GM12878 (cell line): ENCODE results near the gene PLEKHA6. TPM values are rescaled to one million over a fixed set of nuclear protein-coding genes. Genes with fewer than 3 reads are reported as not detected.

Source experiments
- ATAC-seq: fragments of 200-7000 bp; cut with Tn5 transposase; 3 replicates; pipeline ENCODE4 v1.9.1; 2020; ENCODE audit warnings: mild to moderate bottlenecking, moderate library complexity
- BruUV-seq: library from RNA; stranded (reverse); fragments of 400-500 nt; replicated peaks from 2 replicates; lab custom pipeline; 2021; lab: Mats Ljungman, UMichigan
- CTCF ChIA-PET: fragments of 300-600 bp; sonication (Branson Sonifier 250); formaldehyde crosslinking; extraction: SDS; loops from one replicate; lab custom pipeline; 2021; ENCODE audit warnings: inconsistent platforms; lab: Yijun Ruan, JAX
- POLR2A ChIA-PET: fragments of 350-600 bp; formaldehyde crosslinking; extraction: SDS; loops from one replicate; lab custom pipeline; 2021; ENCODE audit warnings: inconsistent platforms; lab: Charles Lee
- RAD21 ChIA-PET: fragments of 300-600 bp; sonication (Branson Sonifier 250); formaldehyde crosslinking; loops from one replicate; lab custom pipeline; 2023; ENCODE audit warnings: antibody characterized with exemption; ENCODE audit not compliant: unreplicated experiment; lab: Charles Lee
- SMC1A ChIA-PET: fragments of 300-600 bp; sonication (Branson Sonifier 250); formaldehyde crosslinking; loops from one replicate; lab custom pipeline; 2023; ENCODE audit not compliant: unreplicated experiment, uncharacterized antibody; lab: Charles Lee
- DNase-seq: peaks from one replicate; pipeline ENCODE4 v3.0.0-alpha.2; 2011; ENCODE audit warnings: low read depth, low spot score
- FAIRE-seq: peaks from 3 replicates; lab custom pipeline; 2011; peaks lifted over from hg19 to GRCh38; lab: Jason Lieb, UNC
- H2AFZ ChIP-seq: 2 replicates; pipeline ENCODE4 v1.6.0; 2011; ENCODE audit warnings: low read depth, low read length, control low read depth; ENCODE audit not compliant: control insufficient read depth
- H3K27ac ChIP-seq: 2 replicates; pipeline ENCODE4 v1.5.1; 2011; ENCODE audit warnings: control low read depth; ENCODE audit not compliant: control insufficient read depth, insufficient read depth
- H3K27me3 ChIP-seq, 2 experiments: replicated peaks in 1 of 2; 2 replicates each; pipeline versions ENCODE4 v1.6.0 to v1.6.1; 2011; ENCODE audit warnings: low read length in 1 of 2; ENCODE audit not compliant: control insufficient read depth in 2 of 2, insufficient read depth in 2 of 2
- H3K36me3 ChIP-seq, 2 experiments: 2 replicates each; pipeline ENCODE4 v1.5.1; 2011; ENCODE audit warnings: low read length in 1 of 2; ENCODE audit not compliant: control insufficient read depth in 2 of 2, insufficient read depth in 2 of 2
- H3K4me1 ChIP-seq: 2 replicates; pipeline ENCODE4 v1.6.1; 2011; ENCODE audit warnings: mild to moderate bottlenecking, low read length, moderate library complexity, mixed read lengths; ENCODE audit not compliant: control insufficient read depth, insufficient read depth
- H3K4me2 ChIP-seq: 2 replicates; pipeline ENCODE4 v1.6.0; 2011; ENCODE audit warnings: control low read depth; ENCODE audit not compliant: control insufficient read depth, insufficient read depth
- H3K4me3 ChIP-seq: fragments of 200-600 bp; sonication (generic); 2 replicates; pipeline ENCODE4 v1.5.1; 2016
- H3K79me2 ChIP-seq: 2 replicates; pipeline ENCODE4 v1.6.0; 2011; ENCODE audit warnings: low read length; ENCODE audit not compliant: control insufficient read depth, insufficient read depth
- H3K9ac ChIP-seq: 2 replicates; pipeline ENCODE4 v1.8.0; 2011; ENCODE audit warnings: low read length, control low read depth, mixed read lengths; ENCODE audit not compliant: control insufficient read depth, insufficient read depth
- H3K9me3 ChIP-seq: replicated peaks from 3 replicates; pipeline ENCODE4 v1.5.1; 2011; ENCODE audit warnings: mild to moderate bottlenecking, low read length; ENCODE audit not compliant: control insufficient read depth, insufficient read depth
- H4K20me1 ChIP-seq: 2 replicates; pipeline ENCODE4 v1.6.0; 2011; ENCODE audit not compliant: control insufficient read depth, insufficient read depth
- ASH2L ChIP-seq: fragments of 300-600, 200-600 bp; sonication (generic); IDR thresholded peaks from 2 replicates; pipeline ENCODE4 v1.6.1; 2017; ENCODE audit warnings: low read depth, mild to moderate bottlenecking, borderline replicate concordance
- CBX3 ChIP-seq: fragments of 200-600 bp; sonication (generic); IDR thresholded peaks from 2 replicates; pipeline ENCODE4 v1.6.1; 2016; ENCODE audit warnings: low read depth, borderline replicate concordance
- CEBPB ChIP-seq, 2 experiments: fragments of 150-350 bp in 1 of 2; IDR thresholded peaks; 2 replicates each; pipeline ENCODE4 v1.6.1; 2012 to 2014; ENCODE audit warnings: low read depth in 2 of 2, low read length in 2 of 2, borderline replicate concordance in 1 of 2, inconsistent platforms in 1 of 2
- HDGF ChIP-seq: fragments of 450-650 bp; IDR thresholded peaks from 2 replicates; pipeline ENCODE4 v1.6.1; 2016; ENCODE audit warnings: antibody characterized with exemption
- NR2F1 ChIP-seq: fragments of 450-650 bp; conservative IDR thresholded peaks from 2 replicates; pipeline ENCODE4 v1.6.1; 2017; ENCODE audit warnings: mild to moderate bottlenecking
- PAX8 ChIP-seq: fragments of 450-650 bp; IDR thresholded peaks from 2 replicates; pipeline ENCODE4 v1.6.1; 2017; ENCODE audit warnings: mild to moderate bottlenecking, moderate library complexity
- PRDM15 ChIP-seq: fragments of 450-650 bp; formaldehyde crosslinking; IDR thresholded peaks from 2 replicates; pipeline ENCODE4 v1.4.0; 2020; ENCODE audit warnings: mild to moderate bottlenecking, moderate library complexity
- RELB ChIP-seq: fragments of 450-650 bp; IDR thresholded peaks from 2 replicates; pipeline ENCODE4 v1.6.1; 2017; ENCODE audit warnings: low read depth, mild to moderate bottlenecking, moderate library complexity
- RFX5 ChIP-seq: IDR thresholded peaks from 2 replicates; pipeline ENCODE4 v1.6.1; 2011; ENCODE audit warnings: low read depth, low read length, improper control_type of control experiment
- SMAD5 ChIP-seq: IDR thresholded peaks from 2 replicates; pipeline ENCODE4 v1.6.1; 2016; ENCODE audit warnings: antibody characterized with exemption, low read depth
- SREBF1 ChIP-seq: IDR thresholded peaks from 2 replicates; pipeline ENCODE4 v1.6.1; 2012; ENCODE audit warnings: mild to moderate bottlenecking, low read length
- SUZ12 ChIP-seq: fragments of 200-600 bp; sonication (generic); IDR thresholded peaks from one replicate; pipeline ENCODE4 v1.6.1; 2018; ENCODE audit warnings: antibody characterized with exemption, mild to moderate bottlenecking; ENCODE audit not compliant: unreplicated experiment
- TARDBP ChIP-seq: IDR thresholded peaks from 2 replicates; pipeline ENCODE4 v1.6.1; 2016; ENCODE audit warnings: borderline replicate concordance
- WGBS: methylation state at CpG from one replicate; pipeline ENCODE4 v1.1.6; 2016; ENCODE audit warnings: low lambda C conversion rate; ENCODE audit not compliant: insufficient replicate concordance, insufficient coverage; ENCODE audit errors: missing lambda C conversion rate; 5-methylcytosine and 5-hydroxymethylcytosine counted together
- in situ Hi-C: fragments of 300-500 bp; cut with MboI; formaldehyde crosslinking; loops from 9 replicates; pipeline ENCODE4 v1.14.3; 2018; ENCODE audit warnings: mixed read lengths
- intact Hi-C: fragments of 100-400 bp; cut with micrococcal nuclease; formaldehyde crosslinking; loops from one replicate; pipeline ENCODE4 v1.14.2; 2022; ENCODE audit not compliant: unreplicated experiment
- polyA plus RNA-seq, 11 experiments: library from polyadenylated mRNA; depleted of rRNA in 4 of 11; unstranded in 6 of 11; stranded (reverse) in 5 of 11; fragments of >200 nt; fragmentation: Nextera tagmentation in 4 of 11; fragmentation: Illumina TruSeq in 1 of 11; extraction: Ambion mirVana in 4 of 11; extraction: Trizol in 1 of 11; gene quantifications; 1 replicate in 1 of 11; 2 replicates in 10 of 11; pipeline versions ENCODE4 v1.2.1 to v1.2.3, GENCODE V29; 2011 to 2016; ENCODE audit warnings: inconsistent platforms in 2 of 11, missing spikeins in 2 of 11, low read depth in 1 of 11
- total RNA-seq, 4 experiments: library from RNA; depleted of rRNA in 3 of 4; stranded (reverse); fragments of >200 nt in 3 of 4; fragmentation: Illumina TruSeq in 1 of 4; extraction: Trizol in 1 of 4; gene quantifications; 2 replicates each; pipeline versions ENCODE4 v1.2.1 to v1.2.3, GENCODE V29; 2013 to 2021

The PLEKHA6 gene
- total and polyA plus RNA-seq, 10 of the 15 experiments (the other 5 are each of a cell fraction or from before 2014, with no cell fraction given): 0.04 to 0.81 (median 0.19) TPM; not detected in 4

GRCh38 chr1:204293605-204294337 is 66.0 kb downstream of the PLEKHA6 start:
- FAIRE-seq: no peak
- WGBS: 24% methylated on average over 7 of the region's 7 CpGs
- Histone ChIP-seq H3K4me3 (no peak overlapping the region), H4K20me1 (no peaks in the 10 kb centered on the region; the same call in 1 of the 2 replicates), H3K27ac (no peak overlapping the region), H3K4me2 (no peak overlapping the region), H2AFZ (no peak overlapping the region), H3K9me3 (no peaks in the 10 kb centered on the region), H3K4me1 (no peaks in the 10 kb centered on the region), H3K36me3 (no peaks in the 10 kb centered on the region), H3K79me2 (no peaks in the 10 kb centered on the region), H3K27me3 (peaks cover 3 to 6% of the 10 kb centered on the region in 2 experiments; a peak in 3 of 4 replicates), H3K9ac (no peak overlapping the region)
- no peak for DNase-seq
- no TSS peak for BruUV-seq
- ATAC-seq: no peak
- TF ChIP-seq RELB: no peak
- no peak for TF ChIP-seq SMAD5
- no peak for TF ChIP-seq ASH2L
- no peak for TF ChIP-seq CEBPB (IDR thresholded peaks at IDR 0.05; ENCODE audit: borderline replicate concordance in 1 of 2, low read depth in 2 of 2, low read length in 2 of 2)
- TF ChIP-seq HDGF: no peak
- no peak for TF ChIP-seq TARDBP
- TF ChIP-seq RFX5: no peak
- TF ChIP-seq CBX3: no peak
- no peak for TF ChIP-seq PAX8
- TF ChIP-seq SREBF1: no peak
- TF ChIP-seq SUZ12: no peak
- no peak for TF ChIP-seq PRDM15 (CRISPR knock-in tag)
- TF ChIP-seq NR2F1: no peak
- CTCF ChIA-PET: no interaction called here
- RAD21 ChIA-PET: no interaction called here
- intact Hi-C loops: no loop called here
- SMC1A ChIA-PET: no interaction called here
- in situ Hi-C loops: no loop called here
- POLR2A ChIA-PET: no interaction called here
